ENCODE results near the gene LSM4. TPM values are rescaled to one million over a fixed set of nuclear protein-coding genes. Genes with fewer than 3 reads are reported as not detected.

Gene LSM4
- total and polyA plus RNA-seq, 10 of the 15 experiments (the other 5 are each of a cell fraction or from before 2014, with no cell fraction given): 12.6 to 652 (median 217) TPM

DNA sequence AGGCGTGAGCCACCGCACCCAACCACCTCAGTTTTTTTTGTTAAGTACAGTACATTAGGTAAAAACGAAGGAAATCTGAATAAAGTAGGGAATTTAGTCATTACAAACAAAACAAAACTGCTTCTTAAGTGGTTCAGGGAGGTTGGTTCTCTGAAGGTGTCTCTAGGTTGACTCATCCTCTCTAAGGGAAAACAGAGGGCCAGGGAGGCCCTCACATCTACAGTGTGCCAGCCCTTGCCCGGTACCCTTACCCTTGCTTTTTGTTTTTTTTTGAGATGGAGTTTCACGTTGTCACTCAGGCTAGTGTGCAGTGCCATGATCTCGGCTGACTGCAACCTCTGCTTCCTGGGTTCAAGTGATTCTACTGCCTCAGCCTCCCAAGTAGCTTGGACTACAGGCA, 24.3 kb downstream of the LSM4 start:
- Histone ChIP-seq H3K27me3 (replicated peaks in 1 of 2; ENCODE audit: control insufficient read depth in 2 of 2, insufficient read depth in 2 of 2, low read length in 1 of 2) (no peaks in the 10 kb centered on the region; a peak in 1 of 4 replicates), H3K79me2 (ENCODE audit: control insufficient read depth, insufficient read depth, low read length) (peaks cover 5% of the 10 kb centered on the region), H3K36me3 (ENCODE audit: control insufficient read depth in 2 of 2, insufficient read depth in 2 of 2, low read length in 1 of 2) (no peaks in the 10 kb centered on the region), H3K9ac (ENCODE audit: control insufficient read depth, insufficient read depth, low read length) (no peak overlapping the region), H3K27ac (ENCODE audit: control insufficient read depth, insufficient read depth) (no peak overlapping the region), H4K20me1 (ENCODE audit: control insufficient read depth, insufficient read depth) (no peaks in the 10 kb centered on the region), H3K4me1 (ENCODE audit: control insufficient read depth, insufficient read depth, low read length) (peaks cover 2% of the 10 kb centered on the region; the same call in 1 of the 2 replicates), H2AFZ (ENCODE audit: control insufficient read depth, low read depth, low read length) (no peak overlapping the region), H3K9me3 (replicated peaks; ENCODE audit: control insufficient read depth, insufficient read depth, low read length) (no peaks in the 10 kb centered on the region; the same call in 2 of the 3 replicates), H3K4me2 (ENCODE audit: control insufficient read depth, insufficient read depth) (no peak overlapping the region), H3K4me3 (no peak overlapping the region)
- intact Hi-C loops (cut with micrococcal nuclease; ENCODE audit: unreplicated experiment): no loop called here
- BruUV-seq (replicated peaks): no TSS peak
- WGBS (ENCODE audit: insufficient coverage, insufficient replicate concordance, low lambda C conversion rate, missing lambda C conversion rate): 52% methylated on average over 6 of the region's 6 CpGs
- DNase-seq (ENCODE audit: low read depth, low spot score): no peak
- ChIA-PET CTCF (no interaction called here), RAD21 (ENCODE audit: unreplicated experiment) (no interaction called here), POLR2A (interaction anchor here (1.5 kb wide), 1 partner anchor 18 kb away, joined by 3 read pairs; the partner anchor contains the start of gene JUND), SMC1A (ENCODE audit: uncharacterized antibody, unreplicated experiment) (interaction anchor here (1.0 kb wide), 1 partner anchor 23 kb away, joined by 3 read pairs; no protein-coding TSS in a partner anchor)
- TF ChIP-seq, protein P1, sequence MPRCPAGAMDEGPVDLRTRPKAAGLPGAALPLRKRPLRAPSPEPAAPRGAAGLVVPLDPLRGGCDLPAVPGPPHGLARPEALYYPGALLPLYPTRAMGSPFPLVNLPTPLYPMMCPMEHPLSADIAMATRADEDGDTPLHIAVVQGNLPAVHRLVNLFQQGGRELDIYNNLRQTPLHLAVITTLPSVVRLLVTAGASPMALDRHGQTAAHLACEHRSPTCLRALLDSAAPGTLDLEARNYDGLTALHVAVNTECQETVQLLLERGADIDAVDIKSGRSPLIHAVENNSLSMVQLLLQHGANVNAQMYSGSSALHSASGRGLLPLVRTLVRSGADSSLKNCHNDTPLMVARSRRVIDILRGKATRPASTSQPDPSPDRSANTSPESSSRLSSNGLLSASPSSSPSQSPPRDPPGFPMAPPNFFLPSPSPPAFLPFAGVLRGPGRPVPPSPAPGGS (IDR thresholded peaks at IDR 0.05; ENCODE audit: borderline replicate concordance, insufficient read depth, low read depth, low read length, poor library complexity, severe bottlenecking): no peak
- TF ChIP-seq CREM (IDR thresholded peaks at IDR 0.05; ENCODE audit: low read depth): no peak
- no peak for TF ChIP-seq RAD21 (IDR thresholded peaks at IDR 0.05; ENCODE audit: insufficient read depth, low read depth, low read length)
- TF ChIP-seq SMAD5 (IDR thresholded peaks at IDR 0.05; ENCODE audit: low read depth): no peak
- no peak for TF ChIP-seq CHD4 (IDR thresholded peaks at IDR 0.05)
- TF ChIP-seq, protein P2, sequence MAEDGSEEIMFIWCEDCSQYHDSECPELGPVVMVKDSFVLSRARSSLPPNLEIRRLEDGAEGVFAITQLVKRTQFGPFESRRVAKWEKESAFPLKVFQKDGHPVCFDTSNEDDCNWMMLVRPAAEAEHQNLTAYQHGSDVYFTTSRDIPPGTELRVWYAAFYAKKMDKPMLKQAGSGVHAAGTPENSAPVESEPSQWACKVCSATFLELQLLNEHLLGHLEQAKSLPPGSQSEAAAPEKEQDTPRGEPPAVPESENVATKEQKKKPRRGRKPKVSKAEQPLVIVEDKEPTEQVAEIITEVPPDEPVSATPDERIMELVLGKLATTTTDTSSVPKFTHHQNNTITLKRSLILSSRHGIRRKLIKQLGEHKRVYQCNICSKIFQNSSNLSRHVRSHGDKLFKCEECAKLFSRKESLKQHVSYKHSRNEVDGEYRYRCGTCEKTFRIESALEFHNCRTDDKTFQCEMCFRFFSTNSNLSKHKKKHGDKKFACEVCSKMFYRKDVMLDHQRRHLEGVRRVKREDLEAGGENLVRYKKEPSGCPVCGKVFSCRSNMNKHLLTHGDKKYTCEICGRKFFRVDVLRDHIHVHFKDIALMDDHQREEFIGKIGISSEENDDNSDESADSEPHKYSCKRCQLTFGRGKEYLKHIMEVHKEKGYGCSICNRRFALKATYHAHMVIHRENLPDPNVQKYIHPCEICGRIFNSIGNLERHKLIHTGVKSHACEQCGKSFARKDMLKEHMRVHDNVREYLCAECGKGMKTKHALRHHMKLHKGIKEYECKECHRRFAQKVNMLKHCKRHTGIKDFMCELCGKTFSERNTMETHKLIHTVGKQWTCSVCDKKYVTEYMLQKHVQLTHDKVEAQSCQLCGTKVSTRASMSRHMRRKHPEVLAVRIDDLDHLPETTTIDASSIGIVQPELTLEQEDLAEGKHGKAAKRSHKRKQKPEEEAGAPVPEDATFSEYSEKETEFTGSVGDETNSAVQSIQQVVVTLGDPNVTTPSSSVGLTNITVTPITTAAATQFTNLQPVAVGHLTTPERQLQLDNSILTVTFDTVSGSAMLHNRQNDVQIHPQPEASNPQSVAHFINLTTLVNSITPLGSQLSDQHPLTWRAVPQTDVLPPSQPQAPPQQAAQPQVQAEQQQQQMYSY (CRISPR knock-in tag; IDR thresholded peaks at IDR 0.05): no peak
- no peak for TF ChIP-seq FOXK2 (IDR thresholded peaks at IDR 0.05)
- TF ChIP-seq NR2C1 (IDR thresholded peaks at IDR 0.05): no peak
- TF ChIP-seq SREBF2 (IDR thresholded peaks at IDR 0.05; ENCODE audit: low read length): no peak
- TF ChIP-seq, protein P3, sequence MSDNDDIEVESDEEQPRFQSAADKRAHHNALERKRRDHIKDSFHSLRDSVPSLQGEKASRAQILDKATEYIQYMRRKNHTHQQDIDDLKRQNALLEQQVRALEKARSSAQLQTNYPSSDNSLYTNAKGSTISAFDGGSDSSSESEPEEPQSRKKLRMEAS (IDR thresholded peaks at IDR 0.05; ENCODE audit: low read depth, low read length): no peak
- in situ Hi-C loops (cut with MboI): no loop called here
- no peak for FAIRE-seq
- ATAC-seq: no peak
